K562 (cell line): Measurements from ENCODE around the gene TCP11. TPM values are rescaled to one million over a fixed set of nuclear protein-coding genes. Genes with fewer than 3 reads are reported as not detected.

Experiments used
- ATAC-seq: fragments of 200-7000 bp; cut with Tn5 transposase; 3 replicates; pipeline ENCODE4 v1.9.1; 2020; ENCODE audit warnings: moderate library complexity
- BruUV-seq: library from RNA; stranded (reverse); fragments of 400-500 nt; replicated peaks from 2 replicates; lab custom pipeline; 2021; lab: Mats Ljungman, UMichigan
- CTCF ChIA-PET: fragments of 300-600 bp; formaldehyde crosslinking; extraction: SDS; loops from one replicate; lab custom pipeline; 2021; ENCODE audit warnings: low intra/inter-chr PET ratio; lab: Yijun Ruan, JAX
- POLR2A ChIA-PET: fragments of 300-600, 350-650 bp; sonication (Branson Sonifier 250); formaldehyde crosslinking; extraction: SDS; loops from one replicate; lab custom pipeline; 2021; ENCODE audit warnings: antibody characterized with exemption, inconsistent platforms; lab: Yijun Ruan, JAX
- DNase-seq, 4 experiments: peaks; one replicate each; pipeline versions ENCODE4 v3.0.0 to v3.0.0-alpha.2; 2011 to 2018; ENCODE audit warnings: low spot score in 3 of 4, mixed read lengths in 3 of 4; ENCODE audit errors: extremely low read depth in 1 of 4
- FAIRE-seq: peaks from 2 replicates; lab custom pipeline; 2011; peaks lifted over from hg19 to GRCh38; lab: Jason Lieb, UNC
- H2AFZ ChIP-seq: 2 replicates; pipeline ENCODE4 v1.6.0; 2011; ENCODE audit warnings: low read depth, low read length, control low read depth, inconsistent platforms
- H3K27ac ChIP-seq: fragments of 200-600 bp; 3 replicates; pipeline ENCODE4 v1.8.0; 2011; ENCODE audit warnings: low read depth, mild to moderate bottlenecking, control low read depth, inconsistent platforms, low read length, moderate library complexity, mixed read lengths; ENCODE audit errors: extremely low read depth
- H3K27me3 ChIP-seq, 2 experiments: fragments of 300-600 bp in 1 of 2; 2 replicates in 1 of 2; 3 replicates in 1 of 2; pipeline versions ENCODE4 v1.6.0 to v1.8.0; 2011; ENCODE audit warnings: inconsistent platforms in 2 of 2, low read length in 2 of 2, mild to moderate bottlenecking in 1 of 2, mixed read lengths in 1 of 2, moderate library complexity in 1 of 2; ENCODE audit not compliant: control insufficient read depth in 2 of 2, insufficient read depth in 2 of 2
- H3K36me3 ChIP-seq: fragments of 300-600 bp; 3 replicates; pipeline ENCODE4 v1.8.0; 2011; ENCODE audit warnings: mild to moderate bottlenecking, low read length, inconsistent platforms; ENCODE audit not compliant: control insufficient read depth, insufficient read depth
- H3K4me1 ChIP-seq, 2 experiments: fragments of 200-600 bp in 1 of 2; replicated peaks in 1 of 2; 2 replicates in 1 of 2; 3 replicates in 1 of 2; pipeline versions ENCODE4 v1.5.1 to v1.8.0; 2011; ENCODE audit warnings: inconsistent platforms in 2 of 2, low read length in 2 of 2, mild to moderate bottlenecking in 1 of 2, mixed read lengths in 1 of 2, moderate library complexity in 1 of 2; ENCODE audit not compliant: control insufficient read depth in 2 of 2, insufficient read depth in 2 of 2
- H3K4me2 ChIP-seq: 2 replicates; pipeline ENCODE4 v1.6.1; 2011; ENCODE audit warnings: low read length, control low read depth, inconsistent platforms, mixed read lengths; ENCODE audit not compliant: insufficient read depth
- H3K4me3 ChIP-seq: fragments of 200-600 bp; sonication (generic), shearing (Covaris generic); 2 replicates; pipeline ENCODE4 v1.5.1; 2016; ENCODE audit warnings: control low read depth, inconsistent platforms
- H3K79me2 ChIP-seq: fragments of 200-600 bp; 3 replicates; pipeline ENCODE4 v1.8.0; 2011; ENCODE audit warnings: low read length, inconsistent platforms; ENCODE audit not compliant: control insufficient read depth, insufficient read depth
- H3K9ac ChIP-seq, 2 experiments: 2 replicates each; pipeline versions ENCODE4 v1.6.0 to v1.6.1; 2011; ENCODE audit warnings: low read depth in 2 of 2, low read length in 2 of 2, control low read depth in 1 of 2, inconsistent platforms in 1 of 2, mild to moderate bottlenecking in 1 of 2, mixed read lengths in 1 of 2; ENCODE audit not compliant: insufficient read depth in 1 of 2
- H3K9me1 ChIP-seq: one replicate; pipeline ENCODE4 v1.6.0; 2011; ENCODE audit warnings: inconsistent platforms, mild to moderate bottlenecking, low read length, moderate library complexity; ENCODE audit not compliant: control insufficient read depth, insufficient read depth
- H3K9me3 ChIP-seq: replicated peaks from 2 replicates; pipeline ENCODE4 v1.5.1; 2011; ENCODE audit warnings: low read depth, low read length, inconsistent platforms; ENCODE audit not compliant: control insufficient read depth, insufficient read depth
- H4K20me1 ChIP-seq: replicated peaks from 2 replicates; pipeline ENCODE4 v1.6.1; 2011; ENCODE audit warnings: low read length, inconsistent platforms, mixed read lengths; ENCODE audit not compliant: control insufficient read depth, insufficient read depth
- BCOR ChIP-seq: fragments of 450-650 bp; IDR thresholded peaks from 2 replicates; pipeline ENCODE4 v1.6.1; 2016
- FOXP1 ChIP-seq: sonication (generic); formaldehyde crosslinking; IDR thresholded peaks from 2 replicates; pipeline ENCODE4 v1.8.0; 2022; ENCODE audit warnings: mild to moderate bottlenecking, missing genetic modification reagents
- KDM1A ChIP-seq, 2 experiments: fragments of 450-650 bp; IDR thresholded peaks; 2 replicates each; pipeline ENCODE4 v1.6.1; 2016; ENCODE audit warnings: mild to moderate bottlenecking in 2 of 2
- ZNF212 ChIP-seq: fragments of 450-650 bp; formaldehyde crosslinking; IDR thresholded peaks from 2 replicates; pipeline ENCODE4 v1.4.0; 2020; ENCODE audit warnings: mild to moderate bottlenecking
- WGBS: fragments of 100-300 bp; shearing (Covaris generic); methylation state at CpG from one replicate; pipeline ENCODE4 v1.1.6; 2016; ENCODE audit warnings: low coverage, mixed read lengths; ENCODE audit not compliant: insufficient coverage; ENCODE audit errors: missing lambda C conversion rate; 5-methylcytosine and 5-hydroxymethylcytosine counted together
- in situ Hi-C: fragments of 300-500 bp; cut with MboI; formaldehyde crosslinking; loops from 4 replicates; pipeline ENCODE4 v1.15.0; 2018; ENCODE audit warnings: inconsistent platforms, mixed read lengths
- intact Hi-C: fragments of 100-400 bp; cut with micrococcal nuclease; formaldehyde crosslinking; loops from 2 replicates; pipeline ENCODE4 v1.14.2; 2022
- polyA plus RNA-seq, 8 experiments: library from polyadenylated mRNA; depleted of rRNA in 4 of 8; stranded (reverse) in 5 of 8; unstranded in 3 of 8; fragments of >200 nt; fragmentation: Nextera tagmentation in 2 of 8; fragmentation: Illumina TruSeq in 1 of 8; extraction: Ambion mirVana in 2 of 8; extraction: Trizol in 1 of 8; gene quantifications; 2 replicates each; pipeline versions ENCODE4 v1.2.1 to v1.2.3, GENCODE V29; 2011 to 2014; ENCODE audit warnings: inconsistent platforms in 1 of 8, missing spikeins in 1 of 8
- total RNA-seq, 7 experiments: library from RNA; depleted of rRNA in 6 of 7; stranded (reverse); fragments of >200 nt in 6 of 7; fragmentation: Illumina TruSeq in 2 of 7; extraction: Trizol in 2 of 7; gene quantifications; 2 replicates each; pipeline versions ENCODE4 v1.2.1 to v1.2.3, GENCODE V29; 2011 to 2021; ENCODE audit warnings: low replicate concordance in 1 of 7
- TF ChIP-seq, protein P1 (sequence below), 2 experiments: fragments of 450-650 bp in 1 of 2; sonication (generic) in 1 of 2; formaldehyde crosslinking in 1 of 2; IDR thresholded peaks in 1 of 2; conservative IDR thresholded peaks in 1 of 2; 2 replicates each; pipeline versions ENCODE4 v1.6.1 to v1.8.1; 2016 to 2023; ENCODE audit warnings: mild to moderate bottlenecking in 2 of 2, moderate library complexity in 2 of 2, inconsistent platforms in 1 of 2, missing genetic modification reagents in 1 of 2

TCP11 gene
- total and polyA plus RNA-seq, 9 of the 15 experiments (the other 6 are each of a cell fraction or from before 2014, with no cell fraction given): not detected

DNA sequence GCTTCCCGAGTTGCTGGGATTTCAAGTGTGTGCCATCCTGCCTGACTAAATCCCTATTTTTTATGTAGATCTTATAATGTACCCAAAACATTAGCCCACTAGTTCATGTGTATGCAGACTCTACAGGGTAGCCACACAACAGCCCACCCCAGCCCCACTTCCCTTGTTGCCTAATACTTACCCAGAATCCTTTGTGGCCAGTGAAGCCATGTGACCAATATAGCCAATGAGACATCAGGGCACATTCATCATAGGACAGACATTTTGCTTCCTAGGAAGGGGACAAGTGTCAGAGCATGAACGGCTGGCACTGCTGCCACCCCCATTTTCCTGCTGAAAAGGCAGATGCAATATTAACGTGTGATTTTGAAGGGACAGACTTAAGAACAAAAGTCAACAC lies 36.0 kb upstream of the TCP11 start (continued):
- TF ChIP-seq, protein P1, sequence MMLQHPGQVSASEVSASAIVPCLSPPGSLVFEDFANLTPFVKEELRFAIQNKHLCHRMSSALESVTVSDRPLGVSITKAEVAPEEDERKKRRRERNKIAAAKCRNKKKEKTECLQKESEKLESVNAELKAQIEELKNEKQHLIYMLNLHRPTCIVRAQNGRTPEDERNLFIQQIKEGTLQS (IDR thresholded peaks at IDR 0.05): peak; percentile 60
- TF ChIP-seq, protein P1 (CRISPR knock-in tag; conservative IDR thresholded peaks at IDR 0.05): no peak
- TF ChIP-seq FOXP1 (CRISPR knock-in tag): no peak

DNA sequence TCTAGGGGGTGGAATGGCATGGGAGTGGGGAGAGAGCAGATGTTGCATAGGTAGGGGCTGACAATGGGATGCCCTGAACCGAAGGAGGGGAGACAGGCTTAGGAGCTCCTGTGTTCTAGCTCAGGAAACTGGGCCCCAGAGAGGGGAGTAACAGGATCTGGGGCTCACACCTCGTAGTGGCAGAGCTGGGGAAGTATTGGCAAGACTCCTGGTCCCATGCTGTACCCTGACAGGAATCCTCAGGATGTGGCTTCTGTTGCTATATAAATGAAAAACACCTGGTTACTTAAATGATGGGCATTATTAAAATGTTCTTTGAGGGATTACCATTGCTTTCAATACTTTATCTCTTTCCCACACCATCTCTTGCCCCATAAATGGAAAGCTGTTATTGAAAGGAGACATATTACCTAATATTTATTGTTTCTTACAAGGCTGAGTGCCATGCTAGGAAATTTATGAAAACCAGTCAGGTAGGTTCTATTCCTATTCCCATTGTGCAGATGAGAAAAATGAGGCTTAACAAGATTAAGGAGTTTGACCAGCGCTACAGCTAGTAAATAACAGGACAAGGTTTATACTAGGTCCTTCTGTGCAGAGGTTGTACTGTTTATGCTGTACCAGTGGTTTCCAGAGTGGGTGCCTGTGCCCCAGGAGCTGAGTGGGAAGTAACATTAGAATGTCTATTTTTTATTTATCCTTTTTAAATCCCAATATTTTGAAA lies 35.3 kb upstream of the TCP11 start:
- no TSS peak for BruUV-seq
- CTCF ChIA-PET: no interaction called here
- peaks cover 0 to 6% of the 10 kb centered on the region in 2 experiments; a peak in 3 of 5 replicates for H3K4me1 ChIP-seq
- H3K27me3 ChIP-seq: peaks cover 7 to 24% of the 10 kb centered on the region in 2 experiments
- ATAC-seq: no peak
- H3K9me1 ChIP-seq: no peaks in the 10 kb centered on the region
- TF ChIP-seq KDM1A (IDR thresholded peaks at IDR 0.05) (peak in 1 of 2 experiments; percentile 20; a peak in 1 of 4 replicates), ZNF212 (no peak), BCOR (peak; percentile 67)
- TF ChIP-seq, all 486 proteins: peak for 2
- POLR2A ChIA-PET: interaction anchor here (1.1 kb wide), 1 partner anchor 11 kb away, joined by 4 read pairs; no protein-coding TSS in a partner anchor
- no peak overlapping the region for H2AFZ ChIP-seq
- H3K9me3 ChIP-seq: no peaks in the 10 kb centered on the region
- WGBS: 12% methylated on average over 3 of the region's 3 CpGs
- intact Hi-C loops: no loop called here
- H3K27ac ChIP-seq: no peak overlapping the region
- in situ Hi-C loops: no loop called here
- FAIRE-seq: no peak
- DNase-seq: no peak
- no peaks in the 10 kb centered on the region for H3K36me3 ChIP-seq
- H3K79me2 ChIP-seq: no peaks in the 10 kb centered on the region
- H4K20me1 ChIP-seq: no peaks in the 10 kb centered on the region
- H3K4me2 ChIP-seq: no peak overlapping the region
- no peak overlapping the region for H3K9ac ChIP-seq
- no peak overlapping the region for H3K4me3 ChIP-seq
